GM12891 (cell line): ENCODE results near the gene MEGF6.
"Not testable (repeated sequence)": the region's sequence is repeated elsewhere in the genome, so short reads cannot be mapped to it uniquely, and the experiment has no call there.

Experiments
- DNase-seq: peaks from one replicate; pipeline ENCODE4 v3.0.0; 2011; ENCODE audit warnings: low spot score; ENCODE audit not compliant: insufficient read length
- FAIRE-seq: peaks from 2 replicates; lab custom pipeline; 2011; peaks lifted over from hg19 to GRCh38; lab: Jason Lieb, UNC
- PAX5 ChIP-seq: IDR thresholded peaks from 2 replicates; pipeline ENCODE4 v1.6.1; 2011; ENCODE audit warnings: low read length, moderate library complexity, mild to moderate bottlenecking; ENCODE audit not compliant: insufficient read depth, severe bottlenecking
- POLR2A ChIP-seq: IDR thresholded peaks from 2 replicates; pipeline ENCODE4 v1.6.1; 2011; ENCODE audit warnings: low read depth, low read length, control low read depth
- POLR2AphosphoS5 ChIP-seq: IDR thresholded peaks from 2 replicates; pipeline ENCODE4 v1.6.1; 2011; ENCODE audit warnings: low read depth, low read length, control low read depth
- POU2F2 ChIP-seq: IDR thresholded peaks from 2 replicates; pipeline ENCODE4 v1.6.1; 2011; ENCODE audit warnings: low read depth, mild to moderate bottlenecking, control low read depth, low read length, moderate library complexity
- SPI1 ChIP-seq: IDR thresholded peaks from 2 replicates; pipeline ENCODE4 v1.6.1; 2011; ENCODE audit warnings: low read depth, low read length, control low read depth
- TAF1 ChIP-seq: IDR thresholded peaks from 2 replicates; pipeline ENCODE4 v1.6.1; 2011; ENCODE audit warnings: low read depth, low read length, control low read depth

Gene MEGF6

GRCh38 chr1:3577711-3578432 is 33.4 kb downstream of the MEGF6 start:
- DNase-seq = no peak
- FAIRE-seq = no peak
- TF ChIP-seq POU2F2 = no peak
- no peak for TF ChIP-seq POLR2AphosphoS5
- no peak for TF ChIP-seq PAX5
- no peak for TF ChIP-seq TAF1
- TF ChIP-seq POLR2A = no peak
- TF ChIP-seq SPI1 = no peak

GRCh38 chr1:3577300-3577699 is 34.0 kb downstream of the MEGF6 start:
- TF ChIP-seq POLR2AphosphoS5 (no peak), PAX5 (no peak), POLR2A (no peak), POU2F2 (no peak), SPI1 (no peak), TAF1 (no peak)
- DNase-seq (no peak), FAIRE-seq (no peak)

GRCh38 chr1:3575993-3576392 is 35.3 kb downstream of the MEGF6 start:
- DNase-seq = no peak
- TF ChIP-seq SPI1 (no peak), POU2F2 (no peak)
- FAIRE-seq = no peak

- FAIRE-seq = not testable (repeated sequence)
Measured at GRCh38 chr1:3575515-3575914, 35.8 kb downstream of the MEGF6 start.

GRCh38 chr1:3573500-3573899 is 37.8 kb downstream of the MEGF6 start:
- DNase-seq (no peak), FAIRE-seq (no peak)
- TF ChIP-seq POLR2A (no peak), POU2F2 (no peak), POLR2AphosphoS5 (no peak), TAF1 (no peak), PAX5 (no peak), SPI1 (no peak)

More at GRCh38 chr1:3575515-3575914, 35.8 kb downstream of the MEGF6 start:
- not testable (repeated sequence) for DNase-seq

- not testable (repeated sequence) for FAIRE-seq, DNase-seq
Measured at GRCh38 chr1:3572638-3573037, 38.7 kb downstream of the MEGF6 start.

GRCh38 chr1:3571263-3571662 is 40.0 kb downstream of the MEGF6 start:
- TF ChIP-seq POLR2AphosphoS5 (no peak), POLR2A (no peak), SPI1 (no peak), POU2F2 (no peak), TAF1 (no peak), PAX5 (no peak)
- FAIRE-seq (no peak), DNase-seq (no peak)

- DNase-seq (no peak), FAIRE-seq (no peak)
- no peak for TF ChIP-seq TAF1
- TF ChIP-seq POU2F2 = no peak
- TF ChIP-seq POLR2A = no peak
- no peak for TF ChIP-seq PAX5
- no peak for TF ChIP-seq POLR2AphosphoS5
- no peak for TF ChIP-seq SPI1
Measured at GRCh38 chr1:3570066-3570986, 41.0 kb downstream of the MEGF6 start.

- no peak for TF ChIP-seq SPI1
- TF ChIP-seq POLR2AphosphoS5 = no peak
- TF ChIP-seq POLR2A = no peak
- no peak for TF ChIP-seq PAX5
- no peak for TF ChIP-seq POU2F2
- no peak for TF ChIP-seq TAF1
- DNase-seq (no peak), FAIRE-seq (no peak)
Measured at GRCh38 chr1:3569436-3569835, 41.9 kb downstream of the MEGF6 start.

- DNase-seq (no peak), FAIRE-seq (no peak)
- TF ChIP-seq POLR2AphosphoS5 = no peak
- no peak for TF ChIP-seq SPI1
- no peak for TF ChIP-seq POU2F2
- TF ChIP-seq POLR2A = no peak
- no peak for TF ChIP-seq TAF1
- no peak for TF ChIP-seq PAX5
Measured at GRCh38 chr1:3568815-3569435, 42.4 kb downstream of the MEGF6 start.
